ENCODE data around the gene TEPSIN.

GRCh38 chr17:81257533-81257932, 18.7 kb upstream of the TEPSIN start:
- TF ChIP-seq PATZ1 (CRISPR knock-in tag; IDR thresholded peaks at IDR 0.05; ENCODE audit: borderline replicate concordance) (no peak), RARB (CRISPR knock-in tag; IDR thresholded peaks at IDR 0.05) (no peak), ZNF8 (CRISPR knock-in tag; IDR thresholded peaks at IDR 0.05) (no peak), TSHZ2 (CRISPR knock-in tag; IDR thresholded peaks at IDR 0.05) (no peak), BACH2 (CRISPR knock-in tag; IDR thresholded peaks at IDR 0.05; ENCODE audit: borderline replicate concordance) (no peak), ARNTL (CRISPR knock-in tag; IDR thresholded peaks at IDR 0.05; ENCODE audit: borderline replicate concordance, low read depth) (no peak)

Data from SK-N-SH treated with all-trans-retinoic acid at 6 μM for 48 hours (cell line).